Measurements from ENCODE around the gene CA10.

Gene CA10

GRCh38 chr17:51746421-51746820 lies 412.1 kb downstream of the CA10 start:
- Histone ChIP-seq H3K27me3 (ENCODE audit: control insufficient read depth in 1 of 2, insufficient read depth in 2 of 2, low read length in 2 of 2) (no peaks in the 10 kb centered on the region), H3K9me3 (ENCODE audit: control insufficient read depth in 1 of 2, low read length in 2 of 2) (no peaks in the 10 kb centered on the region)

GRCh38 chr17:51745993-51746392 lies 412.5 kb downstream of the CA10 start:
- no peaks in the 10 kb centered on the region for H3K36me3 ChIP-seq (ENCODE audit: control insufficient read depth in 1 of 2, insufficient read depth in 2 of 2, low read length in 2 of 2)
- H3K27ac ChIP-seq (ENCODE audit: low read depth, low read length): no peak overlapping the region
- no peak overlapping the region for H3K4me3 ChIP-seq (ENCODE audit: low read depth in 1 of 2, low read length in 2 of 2)
- H3K9me3 ChIP-seq (ENCODE audit: control insufficient read depth in 1 of 2, low read length in 2 of 2): no peaks in the 10 kb centered on the region
- no peaks in the 10 kb centered on the region for H3K4me1 ChIP-seq (ENCODE audit: control insufficient read depth in 1 of 2, insufficient read depth in 2 of 2, low read length in 2 of 2)
- H3K27me3 ChIP-seq (ENCODE audit: control insufficient read depth in 1 of 2, insufficient read depth in 2 of 2, low read length in 2 of 2): no peaks in the 10 kb centered on the region
- H3K9ac ChIP-seq (ENCODE audit: low read depth in 1 of 2, low read length in 2 of 2): no peak overlapping the region

More at GRCh38 chr17:51746421-51746820, 412.1 kb downstream of the CA10 start:
- H3K9ac ChIP-seq (ENCODE audit: low read depth in 1 of 2, low read length in 2 of 2): no peak overlapping the region
- no peak overlapping the region for H3K27ac ChIP-seq (ENCODE audit: low read depth, low read length)
- H3K4me3 ChIP-seq (ENCODE audit: low read depth in 1 of 2, low read length in 2 of 2): no peak overlapping the region
- H3K36me3 ChIP-seq (ENCODE audit: control insufficient read depth in 1 of 2, insufficient read depth in 2 of 2, low read length in 2 of 2): no peaks in the 10 kb centered on the region
- H3K4me1 ChIP-seq (ENCODE audit: control insufficient read depth in 1 of 2, insufficient read depth in 2 of 2, low read length in 2 of 2): no peaks in the 10 kb centered on the region

DNA sequence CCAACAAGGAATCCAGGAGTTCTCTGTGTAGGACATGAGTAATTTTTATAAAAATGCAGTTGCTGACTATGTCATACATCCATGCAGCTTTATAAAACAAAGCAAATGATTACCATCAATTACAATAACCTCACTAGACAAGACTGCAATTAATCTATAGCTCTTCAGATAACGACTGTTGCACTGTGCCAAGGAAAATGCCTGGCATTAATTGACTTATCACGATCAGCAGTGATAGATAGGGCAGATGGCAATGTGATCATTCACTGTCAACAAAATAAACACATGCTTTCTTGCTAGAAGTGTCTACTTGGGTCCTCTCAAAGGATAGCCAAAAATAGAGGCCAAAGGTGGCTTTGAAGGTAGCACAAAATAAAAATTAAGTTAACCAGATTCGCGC lies 415.0 kb downstream of the CA10 start:
- no peaks in the 10 kb centered on the region for H3K27me3 ChIP-seq (ENCODE audit: control insufficient read depth in 1 of 2, insufficient read depth in 2 of 2, low read length in 2 of 2)
- no peaks in the 10 kb centered on the region for H3K9me3 ChIP-seq (ENCODE audit: control insufficient read depth in 1 of 2, low read length in 2 of 2)
- no peak overlapping the region for H3K4me3 ChIP-seq (ENCODE audit: low read depth in 1 of 2, low read length in 2 of 2)
- no peak overlapping the region for H3K9ac ChIP-seq (ENCODE audit: low read depth in 1 of 2, low read length in 2 of 2)
- H3K4me1 ChIP-seq (ENCODE audit: control insufficient read depth in 1 of 2, insufficient read depth in 2 of 2, low read length in 2 of 2): no peaks in the 10 kb centered on the region
- H3K36me3 ChIP-seq (ENCODE audit: control insufficient read depth in 1 of 2, insufficient read depth in 2 of 2, low read length in 2 of 2): no peaks in the 10 kb centered on the region
- H3K27ac ChIP-seq (ENCODE audit: low read depth, low read length): no peak overlapping the region

- Histone ChIP-seq H3K27ac (ENCODE audit: low read depth, low read length) (no peak overlapping the region), H3K4me1 (ENCODE audit: control insufficient read depth in 1 of 2, insufficient read depth in 2 of 2, low read length in 2 of 2) (no peaks in the 10 kb centered on the region), H3K9ac (ENCODE audit: low read depth in 1 of 2, low read length in 2 of 2) (no peak overlapping the region), H3K27me3 (ENCODE audit: control insufficient read depth in 1 of 2, insufficient read depth in 2 of 2, low read length in 2 of 2) (no peaks in the 10 kb centered on the region), H3K9me3 (ENCODE audit: control insufficient read depth in 1 of 2, low read length in 2 of 2) (no peaks in the 10 kb centered on the region), H3K36me3 (ENCODE audit: control insufficient read depth in 1 of 2, insufficient read depth in 2 of 2, low read length in 2 of 2) (no peaks in the 10 kb centered on the region), H3K4me3 (ENCODE audit: low read depth in 1 of 2, low read length in 2 of 2) (no peak overlapping the region)
Observed at GRCh38 chr17:51742571-51742970, 415.9 kb downstream of the CA10 start.

GRCh38 chr17:51741458-51741857 lies 417.1 kb downstream of the CA10 start:
- H3K36me3 ChIP-seq (ENCODE audit: control insufficient read depth in 1 of 2, insufficient read depth in 2 of 2, low read length in 2 of 2): no peaks in the 10 kb centered on the region
- H3K4me1 ChIP-seq (ENCODE audit: control insufficient read depth in 1 of 2, insufficient read depth in 2 of 2, low read length in 2 of 2): no peaks in the 10 kb centered on the region
- H3K27me3 ChIP-seq (ENCODE audit: control insufficient read depth in 1 of 2, insufficient read depth in 2 of 2, low read length in 2 of 2): no peaks in the 10 kb centered on the region
- no peaks in the 10 kb centered on the region for H3K9me3 ChIP-seq (ENCODE audit: control insufficient read depth in 1 of 2, low read length in 2 of 2)
- H3K9ac ChIP-seq (ENCODE audit: low read depth in 1 of 2, low read length in 2 of 2): no peak overlapping the region
- no peak overlapping the region for H3K27ac ChIP-seq (ENCODE audit: low read depth, low read length)
- H3K4me3 ChIP-seq (ENCODE audit: low read depth in 1 of 2, low read length in 2 of 2): no peak overlapping the region

DNA sequence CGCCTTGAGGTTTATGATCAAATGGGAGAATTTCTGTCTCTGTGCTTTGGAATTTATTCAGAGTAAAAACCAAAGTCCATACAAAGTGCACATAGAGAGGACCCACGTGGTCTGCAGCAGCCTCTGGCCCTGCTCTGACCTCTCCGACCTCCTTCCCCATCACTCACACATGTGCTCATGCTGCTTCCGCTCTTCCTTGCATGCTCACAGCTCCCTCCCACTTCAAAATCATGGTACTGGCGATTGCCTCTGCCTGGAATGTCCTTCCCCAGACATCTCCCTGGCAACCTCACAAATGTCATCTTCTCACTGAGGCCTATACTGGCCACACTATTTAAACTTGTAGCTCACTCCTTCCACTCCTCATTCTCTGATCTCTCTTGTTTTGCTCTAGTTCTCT lies 418.0 kb downstream of the CA10 start:
- no peak overlapping the region for H3K9ac ChIP-seq (ENCODE audit: low read depth in 1 of 2, low read length in 2 of 2)
- H3K9me3 ChIP-seq (ENCODE audit: control insufficient read depth in 1 of 2, low read length in 2 of 2): no peaks in the 10 kb centered on the region
- no peaks in the 10 kb centered on the region for H3K4me1 ChIP-seq (ENCODE audit: control insufficient read depth in 1 of 2, insufficient read depth in 2 of 2, low read length in 2 of 2)
- H3K27ac ChIP-seq (ENCODE audit: low read depth, low read length): no peak overlapping the region
- no peaks in the 10 kb centered on the region for H3K36me3 ChIP-seq (ENCODE audit: control insufficient read depth in 1 of 2, insufficient read depth in 2 of 2, low read length in 2 of 2)
- no peaks in the 10 kb centered on the region for H3K27me3 ChIP-seq (ENCODE audit: control insufficient read depth in 1 of 2, insufficient read depth in 2 of 2, low read length in 2 of 2)
- no peak overlapping the region for H3K4me3 ChIP-seq (ENCODE audit: low read depth in 1 of 2, low read length in 2 of 2)

- H3K36me3 ChIP-seq (ENCODE audit: control insufficient read depth in 1 of 2, insufficient read depth in 2 of 2, low read length in 2 of 2): no peaks in the 10 kb centered on the region
- H3K4me1 ChIP-seq (ENCODE audit: control insufficient read depth in 1 of 2, insufficient read depth in 2 of 2, low read length in 2 of 2): no peaks in the 10 kb centered on the region
- H3K9ac ChIP-seq (ENCODE audit: low read depth in 1 of 2, low read length in 2 of 2): no peak overlapping the region
- H3K9me3 ChIP-seq (ENCODE audit: control insufficient read depth in 1 of 2, low read length in 2 of 2): no peaks in the 10 kb centered on the region
- H3K27me3 ChIP-seq (ENCODE audit: control insufficient read depth in 1 of 2, insufficient read depth in 2 of 2, low read length in 2 of 2): no peaks in the 10 kb centered on the region
- H3K27ac ChIP-seq (ENCODE audit: low read depth, low read length): no peak overlapping the region
- H3K4me3 ChIP-seq (ENCODE audit: low read depth in 1 of 2, low read length in 2 of 2): no peak overlapping the region
Observed at GRCh38 chr17:51739245-51739886, 419.1 kb downstream of the CA10 start.

- H3K9ac ChIP-seq (ENCODE audit: low read depth in 1 of 2, low read length in 2 of 2): no peak overlapping the region
- H3K27me3 ChIP-seq (ENCODE audit: control insufficient read depth in 1 of 2, insufficient read depth in 2 of 2, low read length in 2 of 2): no peaks in the 10 kb centered on the region
- no peaks in the 10 kb centered on the region for H3K36me3 ChIP-seq (ENCODE audit: control insufficient read depth in 1 of 2, insufficient read depth in 2 of 2, low read length in 2 of 2)
- H3K4me3 ChIP-seq (ENCODE audit: low read depth in 1 of 2, low read length in 2 of 2): no peak overlapping the region
- H3K4me1 ChIP-seq (ENCODE audit: control insufficient read depth in 1 of 2, insufficient read depth in 2 of 2, low read length in 2 of 2): no peaks in the 10 kb centered on the region
- H3K27ac ChIP-seq (ENCODE audit: low read depth, low read length): no peak overlapping the region
- no peaks in the 10 kb centered on the region for H3K9me3 ChIP-seq (ENCODE audit: control insufficient read depth in 1 of 2, low read length in 2 of 2)
Observed at GRCh38 chr17:51736356-51736755, 422.2 kb downstream of the CA10 start.

- Histone ChIP-seq H3K4me3 (ENCODE audit: low read depth in 1 of 2, low read length in 2 of 2) (no peak overlapping the region), H3K27ac (ENCODE audit: low read depth, low read length) (no peak overlapping the region), H3K9ac (ENCODE audit: low read depth in 1 of 2, low read length in 2 of 2) (no peak overlapping the region), H3K36me3 (ENCODE audit: control insufficient read depth in 1 of 2, insufficient read depth in 2 of 2, low read length in 2 of 2) (no peaks in the 10 kb centered on the region), H3K9me3 (ENCODE audit: control insufficient read depth in 1 of 2, low read length in 2 of 2) (no peaks in the 10 kb centered on the region), H3K4me1 (ENCODE audit: control insufficient read depth in 1 of 2, insufficient read depth in 2 of 2, low read length in 2 of 2) (no peaks in the 10 kb centered on the region), H3K27me3 (ENCODE audit: control insufficient read depth in 1 of 2, insufficient read depth in 2 of 2, low read length in 2 of 2) (no peaks in the 10 kb centered on the region)
Observed at GRCh38 chr17:51734976-51735375, 423.5 kb downstream of the CA10 start.

DNA sequence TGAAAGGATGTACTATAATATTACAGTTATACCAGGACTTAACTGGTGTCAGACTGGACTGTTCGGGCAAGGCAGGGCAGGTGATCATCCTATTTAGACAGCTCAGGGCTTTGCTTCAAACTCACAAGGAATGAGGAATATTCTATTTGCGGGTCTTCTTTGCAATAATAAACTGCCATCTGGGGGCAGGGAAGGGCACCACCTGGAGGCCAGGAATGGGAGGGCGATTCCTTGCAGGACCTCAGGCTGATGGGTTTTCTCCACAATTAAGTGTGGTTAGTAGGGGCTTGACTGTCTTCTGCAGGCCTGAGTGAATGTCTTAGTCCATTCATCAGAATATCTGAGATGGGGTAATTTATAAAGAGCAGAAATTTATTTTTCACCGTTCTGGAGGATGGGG lies 424.1 kb downstream of the CA10 start:
- H3K9ac ChIP-seq (ENCODE audit: low read depth in 1 of 2, low read length in 2 of 2): no peak overlapping the region
- H3K9me3 ChIP-seq (ENCODE audit: control insufficient read depth in 1 of 2, low read length in 2 of 2): no peaks in the 10 kb centered on the region
- H3K27me3 ChIP-seq (ENCODE audit: control insufficient read depth in 1 of 2, insufficient read depth in 2 of 2, low read length in 2 of 2): no peaks in the 10 kb centered on the region
- no peak overlapping the region for H3K4me3 ChIP-seq (ENCODE audit: low read depth in 1 of 2, low read length in 2 of 2)
- H3K36me3 ChIP-seq (ENCODE audit: control insufficient read depth in 1 of 2, insufficient read depth in 2 of 2, low read length in 2 of 2): no peaks in the 10 kb centered on the region
- no peak overlapping the region for H3K27ac ChIP-seq (ENCODE audit: low read depth, low read length)
- no peaks in the 10 kb centered on the region for H3K4me1 ChIP-seq (ENCODE audit: control insufficient read depth in 1 of 2, insufficient read depth in 2 of 2, low read length in 2 of 2)

DNA sequence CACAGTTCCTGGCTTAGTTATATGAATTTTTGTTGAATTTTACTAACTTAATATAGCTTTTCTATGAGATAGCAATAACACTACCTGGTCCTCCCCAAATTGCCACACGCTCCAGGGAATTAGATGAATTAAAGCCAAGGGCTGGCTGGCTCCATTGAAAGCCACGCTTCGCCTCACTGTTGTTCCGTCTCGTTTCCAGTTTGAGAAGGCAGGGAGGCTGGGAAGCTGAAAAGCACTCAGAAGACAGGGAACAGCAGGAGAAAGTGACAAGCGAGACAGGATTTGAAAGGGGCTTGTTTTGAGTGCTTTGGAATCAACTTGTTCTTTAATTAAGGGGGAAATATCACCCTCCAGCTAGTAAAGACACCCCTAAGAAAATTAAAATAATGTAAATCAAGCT lies 425.3 kb downstream of the CA10 start:
- no peak overlapping the region for H3K27ac ChIP-seq (ENCODE audit: low read depth, low read length)
- no peaks in the 10 kb centered on the region for H3K36me3 ChIP-seq (ENCODE audit: control insufficient read depth in 1 of 2, insufficient read depth in 2 of 2, low read length in 2 of 2)
- H3K4me3 ChIP-seq (ENCODE audit: low read depth in 1 of 2, low read length in 2 of 2): no peak overlapping the region
- no peaks in the 10 kb centered on the region for H3K27me3 ChIP-seq (ENCODE audit: control insufficient read depth in 1 of 2, insufficient read depth in 2 of 2, low read length in 2 of 2)
- H3K4me1 ChIP-seq (ENCODE audit: control insufficient read depth in 1 of 2, insufficient read depth in 2 of 2, low read length in 2 of 2): no peaks in the 10 kb centered on the region
- H3K9ac ChIP-seq (ENCODE audit: low read depth in 1 of 2, low read length in 2 of 2): no peak overlapping the region
- no peaks in the 10 kb centered on the region for H3K9me3 ChIP-seq (ENCODE audit: control insufficient read depth in 1 of 2, low read length in 2 of 2)
